Mucosa of gallbladder (tissue), 1 donor: Measurements from ENCODE around the gene AGPAT2. TPM values are rescaled to one million over a fixed set of nuclear protein-coding genes. Genes with fewer than 3 reads are reported as not detected.

Experiments used
- DNase-seq: peaks from one replicate; pipeline ENCODE4 v3.0.0-alpha.2; 2020; ENCODE audit warnings: low spot score
- total RNA-seq: library from RNA; stranded (reverse); gene quantifications from one replicate; pipeline ENCODE4 v1.2.1, GENCODE V29; 2021
- donor health status: DM: no; HTN: no; CAD: no.

Gene AGPAT2
- total RNA-seq, 1 donor from 2014 or later = 81.7 TPM

- DNase-seq = no peak
These were observed 25.5 kb downstream of the AGPAT2 start for GRCh38 chr9:136661641-136662325.

DNA sequence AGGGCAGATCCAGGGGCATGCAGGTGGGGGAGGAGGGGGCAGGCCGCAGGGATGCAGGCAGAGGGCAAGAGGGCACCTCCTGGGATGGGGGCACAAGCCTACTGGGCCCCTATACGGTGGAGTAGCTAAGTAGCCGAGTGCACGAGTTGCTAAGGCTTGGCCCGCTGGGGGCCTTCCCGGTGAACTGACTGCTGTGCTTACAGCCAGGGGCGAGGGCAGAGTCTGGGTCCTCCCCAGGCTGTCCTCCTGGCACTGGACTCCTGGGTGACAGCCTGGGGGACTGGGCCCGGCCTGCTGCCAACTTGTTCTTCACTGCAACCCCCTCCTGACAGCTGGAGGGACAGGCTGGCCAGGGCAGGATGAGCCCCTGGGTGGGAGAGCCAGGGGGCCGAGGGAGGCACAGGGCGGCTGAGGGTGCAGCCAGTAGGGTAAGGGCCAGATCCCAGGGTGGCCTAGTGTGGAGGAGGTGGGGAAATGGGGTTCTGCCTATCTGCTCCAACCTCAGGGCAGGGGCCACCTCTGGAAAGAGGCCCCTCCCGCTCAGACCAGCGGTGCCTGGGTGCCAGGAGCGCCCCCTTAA, 26.2 kb downstream of the AGPAT2 start:
- no peak for DNase-seq

DNA sequence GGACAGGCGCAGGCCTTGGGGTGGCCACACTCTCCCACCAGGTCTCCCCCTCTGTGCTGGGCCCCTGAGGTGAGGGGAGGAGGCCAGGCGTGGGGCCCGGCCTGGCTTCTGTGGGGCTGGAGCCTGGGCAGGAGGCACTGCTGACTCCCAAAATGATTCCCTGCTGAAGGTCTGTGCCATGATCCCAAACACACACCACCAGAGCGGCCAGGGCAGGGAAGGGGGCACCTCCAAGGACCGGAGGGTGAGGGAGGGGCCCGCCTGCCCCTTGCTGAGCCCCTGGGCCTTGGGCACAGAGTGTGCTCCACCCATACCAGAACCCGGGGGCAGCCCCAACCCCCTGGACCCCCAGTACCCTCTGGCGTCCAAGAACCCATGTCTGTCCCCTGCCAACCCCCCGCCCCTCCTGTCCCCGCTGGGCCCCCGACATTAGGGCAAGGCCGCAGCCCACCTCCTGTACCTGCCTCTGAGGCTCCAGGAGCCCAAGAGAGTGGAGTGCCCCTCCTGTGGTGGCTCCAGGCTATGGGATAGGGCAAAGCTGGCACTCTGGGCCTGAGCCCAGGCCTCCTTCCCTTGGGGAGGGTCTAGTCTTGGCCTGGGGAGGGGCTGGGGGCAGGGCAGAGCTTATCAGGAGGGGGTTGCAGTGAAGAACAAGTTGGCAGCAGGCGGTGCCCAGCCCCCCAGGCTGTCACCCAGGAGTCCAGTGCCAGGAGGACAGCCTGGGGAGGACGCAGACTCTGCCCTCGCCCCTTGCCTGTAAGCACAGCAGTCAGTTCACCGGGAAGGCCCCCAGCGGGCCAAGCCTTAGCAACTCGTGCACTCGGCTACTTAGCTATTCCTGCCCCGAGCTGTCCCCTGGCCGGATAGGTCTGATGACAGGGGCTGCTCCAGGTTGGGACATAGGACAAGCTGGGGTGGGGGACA, 27.1 kb downstream of the AGPAT2 start:
- no peak for DNase-seq

- DNase-seq = no peak
These were observed 28.3 kb downstream of the AGPAT2 start for GRCh38 chr9:136658849-136659535.

GRCh38 chr9:136657974-136658848, 29.0 kb downstream of the AGPAT2 start:
- DNase-seq = no peak

GRCh38 chr9:136656795-136657611, 30.3 kb downstream of the AGPAT2 start:
- no peak for DNase-seq

- DNase-seq = no peak
These were observed 31.0 kb downstream of the AGPAT2 start for GRCh38 chr9:136656183-136656738.

DNA sequence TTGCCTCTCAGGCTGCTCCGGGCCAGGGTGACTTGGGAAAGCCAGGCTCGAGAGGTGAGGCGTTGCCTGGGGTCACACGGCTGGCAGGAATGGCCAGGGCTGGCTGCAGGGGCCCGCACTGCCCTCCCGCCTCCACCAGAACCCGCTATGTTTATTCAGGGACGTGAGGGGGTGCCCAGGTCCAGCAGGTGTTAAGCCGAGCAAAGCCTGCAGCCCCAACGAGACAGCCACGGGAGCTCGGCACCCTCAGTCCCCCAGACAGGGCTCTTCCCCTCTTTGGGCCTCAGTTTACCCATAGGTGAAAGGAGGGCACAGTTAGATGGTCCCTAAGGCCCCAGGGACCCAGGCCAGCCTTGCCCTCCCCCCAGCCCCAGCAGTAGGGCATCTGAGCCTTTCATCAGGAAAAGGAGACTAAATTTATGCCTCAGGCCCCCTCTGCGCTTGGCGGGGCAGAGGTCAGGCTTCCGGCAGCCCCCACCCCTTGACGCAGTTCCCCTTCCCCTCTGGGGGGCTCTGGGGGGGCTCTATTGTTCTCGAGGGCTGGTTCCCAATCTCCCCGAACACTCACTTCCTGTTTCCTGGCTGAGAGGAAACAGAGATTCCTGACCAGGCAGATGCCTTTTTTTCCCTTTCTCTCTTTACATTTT, 31.6 kb downstream of the AGPAT2 start:
- no peak for DNase-seq

GRCh38 chr9:136654820-136655535, 32.3 kb downstream of the AGPAT2 start:
- no peak for DNase-seq

DNA sequence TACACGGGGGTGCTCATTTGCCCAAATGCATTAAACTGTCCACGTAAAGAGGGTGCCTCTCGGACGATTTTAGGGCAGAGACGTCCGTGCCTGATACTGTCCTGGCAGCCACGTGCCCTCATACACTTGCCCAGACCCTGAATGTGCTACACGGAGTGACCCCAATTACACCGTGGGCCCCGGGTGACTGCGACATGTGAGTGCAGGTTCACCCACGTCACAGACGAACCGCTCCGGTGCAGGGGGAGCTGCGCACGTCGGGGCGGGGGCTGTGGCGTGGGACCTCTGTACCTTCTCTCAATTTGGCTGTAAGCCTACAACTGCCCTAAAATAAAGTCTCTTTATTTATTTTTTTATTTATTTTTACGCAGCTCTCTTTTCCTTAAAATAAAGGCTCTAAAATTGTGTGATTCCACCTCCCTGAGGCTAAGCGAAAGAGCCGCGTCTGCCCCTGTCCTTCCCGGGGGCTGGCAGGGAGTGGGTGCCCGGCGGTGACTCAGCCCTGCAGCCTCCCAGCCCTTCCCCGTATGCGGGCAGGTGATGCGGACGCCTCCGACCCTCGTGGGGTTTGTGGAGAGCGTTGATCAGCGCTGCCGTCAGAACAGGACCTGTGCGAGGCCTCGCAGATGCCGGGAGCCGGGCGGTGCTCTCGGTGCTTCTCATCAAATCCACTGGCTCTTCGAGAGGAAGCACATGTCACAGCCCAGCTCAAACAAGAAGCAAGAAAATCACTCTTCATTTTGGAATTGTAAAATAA, 33.8 kb downstream of the AGPAT2 start:
- DNase-seq = no peak

GRCh38 chr9:136651860-136652259, 35.4 kb downstream of the AGPAT2 start:
- DNase-seq = no peak

DNA sequence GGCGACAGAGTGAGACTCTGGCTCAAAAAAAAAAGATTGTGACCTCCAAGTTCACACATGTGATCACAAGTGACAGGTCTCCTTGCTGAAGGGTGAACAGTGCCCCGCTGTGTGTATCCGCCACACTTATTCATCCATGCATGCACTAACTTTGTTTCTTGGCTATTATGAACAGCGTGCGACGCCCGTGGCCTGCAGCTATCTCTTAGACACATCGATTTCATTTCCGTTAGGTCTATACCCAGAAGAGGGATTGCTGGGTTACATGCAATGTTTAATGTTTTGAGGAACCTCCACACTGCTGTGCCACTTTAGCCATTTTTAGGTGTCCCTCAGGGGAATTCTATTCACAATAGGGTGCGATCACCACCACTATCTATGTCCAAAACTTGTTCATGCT, 36.6 kb downstream of the AGPAT2 start:
- no peak for DNase-seq

DNA sequence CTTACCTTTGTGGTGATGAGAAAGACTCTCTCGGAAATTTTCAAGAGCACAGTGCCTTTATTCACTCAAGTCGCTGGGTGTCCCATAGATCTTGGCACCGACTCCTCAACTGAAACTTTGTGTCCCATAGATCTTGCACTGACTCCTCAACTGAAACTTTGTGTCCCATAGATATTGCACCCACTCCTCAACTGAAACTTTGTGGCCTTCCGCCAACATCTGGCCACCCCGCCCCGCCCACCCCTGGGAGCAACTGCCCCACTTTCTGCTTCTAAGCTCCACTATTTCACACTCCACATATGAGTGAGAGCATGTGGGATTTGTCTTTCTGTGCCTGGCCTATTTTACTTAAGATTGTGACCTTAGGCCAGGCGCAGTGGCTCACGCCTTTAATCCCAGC, 37.2 kb downstream of the AGPAT2 start:
- DNase-seq = no peak

DNA sequence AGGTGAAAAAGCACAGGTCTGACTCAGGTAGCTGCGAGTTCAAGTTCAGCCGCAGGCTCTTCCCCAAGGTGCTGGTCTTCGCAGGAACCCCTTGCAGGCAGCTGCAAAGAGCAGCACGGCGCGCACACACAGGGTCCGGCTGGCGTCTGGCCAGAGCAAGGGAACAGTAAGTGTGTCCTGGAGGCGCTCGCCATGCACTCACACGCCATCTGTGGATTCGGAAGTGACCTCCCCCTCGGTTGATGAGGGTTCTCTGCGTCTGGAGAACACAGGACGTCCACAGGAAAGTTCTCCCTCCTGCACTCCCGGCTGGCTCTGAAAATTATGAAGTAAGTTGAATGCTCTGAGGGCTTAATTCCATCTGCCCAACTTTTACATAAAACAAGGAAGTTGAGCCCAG, 38.5 kb downstream of the AGPAT2 start:
- peak; percentile 57 for DNase-seq

DNA sequence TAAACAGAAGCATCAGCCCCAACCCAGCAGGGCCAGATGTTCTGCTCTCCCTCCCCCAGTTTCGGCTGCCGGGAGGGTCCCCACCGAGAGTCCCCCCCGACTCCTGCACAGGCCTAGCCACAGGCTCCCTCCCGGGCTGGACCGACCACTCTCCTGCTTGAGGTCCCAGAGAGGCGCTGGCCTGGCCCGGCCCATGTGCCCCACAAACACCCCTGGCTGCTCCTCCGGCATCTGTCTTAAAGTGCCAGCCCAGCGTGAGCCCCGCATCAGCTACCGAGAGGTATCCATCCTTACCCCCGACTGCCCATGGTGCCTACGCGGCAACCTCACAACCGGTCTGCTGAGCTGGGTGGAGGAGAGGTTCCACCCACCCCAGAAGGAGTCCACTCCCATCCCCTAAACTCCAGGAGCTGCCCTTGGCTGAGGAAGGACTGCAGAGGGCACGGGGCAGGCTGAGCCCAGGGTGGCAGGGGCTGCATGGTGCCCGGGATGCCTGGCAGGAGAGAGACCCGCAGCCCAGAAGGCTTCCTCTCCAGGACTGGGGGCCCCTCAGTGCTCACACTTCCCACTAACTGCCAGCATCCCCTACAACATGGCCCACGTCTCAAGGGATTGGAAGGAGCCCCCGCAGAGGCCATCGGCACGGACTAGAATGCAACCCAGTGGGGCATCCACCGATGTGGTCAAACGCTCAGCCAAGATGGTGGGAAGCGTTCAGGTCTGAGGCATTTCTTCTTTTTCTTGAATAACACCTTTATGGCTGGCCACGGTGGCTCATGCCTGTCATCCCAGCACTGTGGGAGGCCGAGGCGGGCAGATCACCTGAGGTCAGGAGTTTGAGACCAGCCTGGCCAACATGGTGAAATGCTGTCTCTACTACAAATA, 40.2 kb downstream of the AGPAT2 start:
- DNase-seq = no peak

GRCh38 chr9:136645903-136646754, 41.1 kb downstream of the AGPAT2 start:
- DNase-seq = peak; percentile 56
